NCI-H774 (cell line): Measurements from ENCODE around the gene USP15.

Experiments used
- DNase-seq: peaks from one replicate; lab custom pipeline; 2025; lab: John Stamatoyannopoulos, UW

The USP15 gene

GRCh38 chr12:62259993-62260732 lies at the start of gene USP15:
Gene USP15, plus strand, starts transcription at chr12:62260404. Its CDS starts 11 bp downstream, at chr12:62260415.
- peak; percentile 97 for DNase-seq

- no peak for DNase-seq
These were observed 49.8 kb upstream of the USP15 start for GRCh38 chr12:62210422-62210821.

DNA sequence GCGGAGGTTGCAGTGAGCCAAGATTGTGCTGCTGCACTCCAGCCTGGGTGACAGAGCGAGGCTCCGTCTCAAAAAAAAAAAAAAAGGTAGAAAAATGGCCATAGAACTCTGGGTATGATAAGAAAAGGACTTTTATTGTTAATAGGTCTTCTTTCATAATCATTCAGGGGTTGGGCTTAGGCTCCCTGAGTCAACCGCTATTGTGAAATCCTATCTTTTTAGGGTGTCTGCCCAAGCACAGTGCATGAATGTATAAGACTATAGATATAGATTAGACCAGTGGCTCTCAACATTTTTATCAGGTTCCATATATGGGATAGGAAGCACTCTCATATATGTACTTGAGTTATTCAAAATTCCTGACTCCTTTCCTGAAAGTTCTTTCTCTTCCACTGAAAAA lies 48.7 kb upstream of the USP15 start:
- no peak for DNase-seq

DNA sequence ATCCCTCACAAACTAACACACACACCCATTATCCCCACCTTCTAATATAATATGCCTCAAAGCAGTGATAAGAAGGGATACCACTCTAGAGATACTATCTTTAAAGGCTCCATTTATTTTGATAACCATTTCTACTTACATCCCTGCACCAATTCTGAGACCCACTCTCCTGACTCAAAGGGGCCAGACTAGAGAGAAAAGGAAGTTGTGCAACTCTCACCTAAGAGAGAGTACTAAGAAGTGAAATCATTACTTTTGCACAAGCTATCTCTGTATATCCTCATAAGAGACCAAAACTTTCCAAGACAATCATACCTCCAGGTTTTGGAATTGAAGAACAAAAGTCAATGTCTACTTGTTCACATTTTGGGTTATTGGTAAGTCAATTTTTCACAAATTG lies 45.4 kb upstream of the USP15 start:
- DNase-seq: no peak

GRCh38 chr12:62215506-62215905 lies 44.7 kb upstream of the USP15 start:
- DNase-seq: no peak

- DNase-seq: no peak
These were observed 42.6 kb upstream of the USP15 start for GRCh38 chr12:62217466-62218194.

DNA sequence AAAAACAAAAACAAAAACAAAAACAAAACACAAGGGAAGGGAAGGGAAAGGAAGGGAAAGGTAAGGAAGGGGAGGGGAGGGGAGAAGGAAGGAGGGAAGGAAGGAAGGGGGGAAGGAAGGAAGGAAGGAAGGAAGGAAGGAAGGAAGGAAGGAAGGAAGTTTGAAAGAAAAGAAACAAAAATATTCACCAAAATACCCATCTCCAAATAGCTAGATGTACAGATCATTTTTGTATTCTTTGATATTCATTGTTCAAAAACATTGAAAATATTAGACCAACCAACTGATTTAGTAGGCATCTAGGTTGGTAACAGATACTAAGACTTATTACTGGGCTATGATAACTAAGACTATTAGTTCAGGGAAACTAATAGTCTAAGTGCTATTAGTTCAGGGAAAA lies 39.1 kb upstream of the USP15 start:
- no peak for DNase-seq

DNA sequence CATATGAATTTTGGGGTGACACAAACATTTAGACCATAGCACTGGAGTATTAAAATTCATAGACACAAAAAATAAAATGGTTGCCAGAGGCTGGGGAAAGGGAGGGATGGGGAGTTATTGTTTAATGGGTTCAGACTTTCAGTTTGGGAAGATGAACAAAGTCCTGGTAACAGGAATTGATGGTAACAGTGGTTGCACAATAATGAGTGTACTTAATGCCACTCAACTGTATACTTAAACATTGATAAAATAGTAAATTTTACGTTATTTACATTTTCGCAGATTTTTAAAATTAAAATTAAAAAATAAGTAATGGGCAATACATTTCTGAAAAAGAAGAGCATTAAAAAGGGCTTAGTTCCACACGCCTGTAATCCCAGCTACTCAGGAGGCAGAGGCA lies 35.6 kb upstream of the USP15 start:
- no peak for DNase-seq

- DNase-seq: no peak
These were observed 33.1 kb upstream of the USP15 start for GRCh38 chr12:62227091-62227490.

DNA sequence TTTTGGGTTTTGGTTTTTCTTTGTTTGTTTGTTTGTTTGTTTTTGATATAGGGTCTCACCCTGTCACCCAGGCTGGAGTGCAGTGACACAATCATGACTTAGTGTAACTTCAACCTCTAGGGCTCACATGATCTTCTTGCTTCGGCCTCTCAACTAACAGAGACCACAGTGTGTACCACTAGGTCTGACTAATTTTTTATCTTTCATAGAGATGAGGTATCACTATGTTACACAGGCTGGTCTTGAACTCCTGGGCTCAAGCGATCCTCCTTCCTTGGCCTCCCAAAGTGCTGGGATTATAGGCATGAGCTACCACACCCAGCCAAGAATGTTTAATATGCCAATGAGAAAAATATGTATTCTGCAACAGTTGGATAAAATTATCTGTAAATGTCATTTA lies 29.6 kb upstream of the USP15 start:
- DNase-seq: no peak

- DNase-seq: no peak
These were observed 28.0 kb upstream of the USP15 start for GRCh38 chr12:62232143-62232729.

DNA sequence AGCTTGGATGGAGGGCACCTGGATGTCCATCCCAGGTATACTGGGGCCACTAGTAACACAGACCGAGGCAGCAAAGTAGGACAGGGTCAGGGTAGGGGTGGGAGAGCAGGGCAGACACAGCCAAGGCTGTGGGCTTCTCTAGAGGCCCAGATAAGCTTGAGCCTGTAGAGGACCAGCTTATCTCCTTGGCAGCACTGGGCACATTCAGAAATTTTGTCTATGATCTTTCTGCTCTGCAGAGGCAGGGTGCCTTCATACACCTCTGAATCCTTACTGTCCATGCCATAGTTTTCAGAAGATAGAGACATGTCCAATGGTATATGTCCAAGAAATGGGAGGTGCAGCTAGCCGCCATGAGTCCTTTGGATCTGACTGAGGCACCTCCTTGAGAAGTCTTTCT lies 26.4 kb upstream of the USP15 start:
- DNase-seq: no peak

GRCh38 chr12:62239571-62239970 lies 20.6 kb upstream of the USP15 start:
- DNase-seq: no peak

- DNase-seq: no peak
These were observed 12.7 kb upstream of the USP15 start for GRCh38 chr12:62247281-62248045.

DNA sequence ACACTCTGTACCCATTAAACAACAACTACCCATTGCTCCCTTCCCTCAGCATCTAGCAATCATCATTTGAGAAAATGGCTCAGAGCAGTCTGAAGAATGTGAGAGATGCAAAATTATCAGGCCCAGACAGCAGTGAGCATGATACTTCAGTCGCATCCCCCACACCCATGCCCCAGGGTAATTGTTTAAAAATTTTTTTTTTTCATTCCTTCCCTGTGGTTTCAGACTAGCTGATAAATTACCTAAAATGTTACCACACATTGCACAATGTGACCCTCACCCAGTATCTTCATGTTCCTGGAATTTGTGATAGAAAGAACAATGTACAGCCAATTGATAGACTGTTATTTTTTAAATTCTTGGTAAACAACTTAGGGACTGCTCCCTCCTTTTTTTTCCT lies 11.3 kb upstream of the USP15 start:
- no peak for DNase-seq

GRCh38 chr12:62249419-62249818 lies 10.8 kb upstream of the USP15 start:
- no peak for DNase-seq

GRCh38 chr12:62250671-62251608 lies 9.3 kb upstream of the USP15 start:
- no peak for DNase-seq

GRCh38 chr12:62251609-62251958 lies 8.6 kb upstream of the USP15 start:
- no peak for DNase-seq

GRCh38 chr12:62252576-62252975 lies 7.6 kb upstream of the USP15 start:
- no peak for DNase-seq

GRCh38 chr12:62254967-62255366 lies 5.2 kb upstream of the USP15 start:
- no peak for DNase-seq

- peak; percentile 39 for DNase-seq
These were observed 3.7 kb upstream of the USP15 start for GRCh38 chr12:62256408-62257096.
